ENCODE measurements around the gene TBX18.

The TBX18 gene

GRCh38 chr6:84691978-84692623 is 72.3 kb downstream of the TBX18 start:
- H3K4me3 ChIP-seq (ENCODE audit: low read length) = no peak overlapping the region
- TF ChIP-seq ZNF274 (IDR thresholded peaks at IDR 0.05; ENCODE audit: low read depth, low read length) = no peak

DNA sequence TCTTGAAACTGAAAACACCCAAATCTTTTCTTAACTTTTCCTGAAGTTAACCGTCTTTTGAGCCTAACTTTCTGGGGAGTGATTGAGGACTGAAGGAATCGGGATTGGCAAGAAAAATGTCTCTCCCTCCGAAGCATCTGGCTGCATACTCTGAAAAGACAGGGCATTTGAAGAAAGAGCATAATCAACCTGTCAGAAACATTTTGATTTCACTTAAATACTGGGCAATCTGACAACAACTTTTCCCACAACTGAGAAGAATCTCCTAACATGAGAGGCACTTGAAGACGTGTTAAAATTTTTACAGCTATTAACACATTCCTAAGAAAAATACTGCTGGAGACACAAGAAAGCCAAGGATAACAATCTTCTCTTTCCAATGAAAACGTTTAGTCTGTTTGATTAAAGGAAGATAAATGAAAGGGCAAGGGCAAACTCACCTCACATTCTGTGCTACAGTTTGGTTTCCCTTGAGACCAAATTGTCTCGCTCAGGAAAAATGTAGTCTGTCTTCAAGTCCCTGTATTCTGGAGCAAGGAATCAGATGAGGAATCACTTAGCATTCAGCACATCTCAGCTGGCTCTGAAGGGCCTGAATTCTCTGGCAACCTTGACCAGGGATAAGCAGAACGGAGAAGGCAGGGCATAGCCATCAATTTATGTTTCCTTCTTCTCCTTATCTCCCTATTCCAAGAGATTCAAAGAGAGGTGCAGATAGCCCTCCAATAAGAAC is 76.1 kb downstream of the TBX18 start:
- H3K4me3 ChIP-seq (ENCODE audit: low read length) = no peak overlapping the region
- TF ChIP-seq ZNF274 (IDR thresholded peaks at IDR 0.05; ENCODE audit: low read depth, low read length) = no peak

- H3K4me3 ChIP-seq (ENCODE audit: low read length) = no peak overlapping the region
- TF ChIP-seq ZNF274 (IDR thresholded peaks at IDR 0.05; ENCODE audit: low read depth, low read length) = no peak
Observed at GRCh38 chr6:84687431-84687830, 77.0 kb downstream of the TBX18 start.

DNA sequence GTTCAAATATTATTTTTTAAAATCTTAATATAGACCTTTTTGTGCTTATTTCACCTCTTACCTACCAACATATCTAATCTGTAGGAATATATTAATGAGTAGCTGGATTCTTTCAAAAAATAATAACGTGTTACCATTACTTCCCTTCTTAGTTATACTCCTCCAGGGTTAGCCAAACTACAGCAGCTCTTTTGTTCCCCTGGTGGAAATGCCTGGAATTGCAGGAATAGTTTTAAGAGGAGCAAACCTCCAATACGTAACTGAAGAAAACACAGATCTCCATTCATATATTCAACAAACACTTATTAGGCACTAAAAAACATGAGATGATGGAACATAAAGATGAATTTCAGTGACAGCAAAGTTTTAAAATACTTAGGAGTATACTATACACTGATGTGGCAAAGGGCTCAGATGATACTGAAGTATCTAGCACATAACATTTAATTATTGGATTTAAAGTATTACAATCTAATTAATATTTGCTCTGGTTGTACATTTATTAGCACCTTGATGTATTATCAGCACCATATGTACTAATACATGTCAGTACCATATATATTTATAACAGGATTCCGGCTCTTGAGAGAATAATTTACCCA is 78.3 kb downstream of the TBX18 start:
- no peak overlapping the region for H3K4me3 ChIP-seq (ENCODE audit: low read length)
- no peak for TF ChIP-seq ZNF274 (IDR thresholded peaks at IDR 0.05; ENCODE audit: low read depth, low read length)

- TF ChIP-seq ZNF274 (IDR thresholded peaks at IDR 0.05; ENCODE audit: low read depth, low read length) = no peak
Observed at GRCh38 chr6:84681693-84682326, 82.6 kb downstream of the TBX18 start.

GRCh38 chr6:84675651-84676050 is 88.7 kb downstream of the TBX18 start:
- no peak overlapping the region for H3K4me3 ChIP-seq (ENCODE audit: low read length)
- TF ChIP-seq ZNF274 (IDR thresholded peaks at IDR 0.05; ENCODE audit: low read depth, low read length) = no peak

More at GRCh38 chr6:84681693-84682326, 82.6 kb downstream of the TBX18 start:
- H3K4me3 ChIP-seq (ENCODE audit: low read length) = no peak overlapping the region

DNA sequence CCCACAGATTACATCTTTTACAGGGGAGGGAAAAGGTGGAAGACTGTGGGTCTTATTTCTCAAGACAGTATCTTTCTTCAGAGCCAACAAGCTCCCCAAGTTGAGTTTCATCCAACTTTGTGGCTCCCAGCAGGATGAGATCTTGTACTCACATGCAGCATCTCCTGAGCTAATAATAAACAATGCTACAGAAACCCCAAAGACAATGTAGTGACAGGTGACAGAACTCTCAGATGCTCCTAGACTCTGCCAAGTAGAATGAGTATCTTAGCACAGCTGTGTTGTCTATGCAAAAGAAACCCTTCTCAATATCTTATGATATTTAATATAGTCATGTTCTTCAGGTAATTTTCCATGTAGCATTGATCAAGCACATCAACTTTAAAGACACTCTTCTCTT is 90.0 kb downstream of the TBX18 start:
- H3K4me3 ChIP-seq (ENCODE audit: low read length) = no peak overlapping the region
- no peak for TF ChIP-seq ZNF274 (IDR thresholded peaks at IDR 0.05; ENCODE audit: low read depth, low read length)

GRCh38 chr6:84671183-84671582 is 93.2 kb downstream of the TBX18 start:
- no peak overlapping the region for H3K4me3 ChIP-seq (ENCODE audit: low read length)
- TF ChIP-seq ZNF274 (IDR thresholded peaks at IDR 0.05; ENCODE audit: low read depth, low read length) = no peak

DNA sequence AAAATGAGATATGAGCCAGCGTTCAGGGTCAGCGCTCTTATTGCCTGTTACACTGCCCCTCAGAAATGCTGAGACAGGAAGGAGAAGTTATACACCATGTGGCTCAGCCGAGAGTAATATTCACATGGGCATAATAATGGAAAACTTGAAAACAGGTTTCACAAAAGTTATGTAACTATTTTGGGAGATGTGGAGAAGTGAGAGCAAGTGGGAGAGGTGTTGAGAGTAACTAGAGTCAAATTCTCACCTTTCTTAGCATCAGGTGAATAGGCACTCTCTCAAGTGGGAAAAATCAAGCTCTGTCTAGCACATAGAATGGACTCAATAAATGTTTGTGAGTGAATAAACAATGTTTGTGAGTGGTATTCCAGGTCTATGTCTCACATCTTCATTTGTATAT is 94.5 kb downstream of the TBX18 start:
- no peak overlapping the region for H3K4me3 ChIP-seq (ENCODE audit: low read length)
- TF ChIP-seq ZNF274 (IDR thresholded peaks at IDR 0.05; ENCODE audit: low read depth, low read length) = no peak

GRCh38 chr6:84667252-84668213 is 96.9 kb downstream of the TBX18 start:
- no peak for TF ChIP-seq ZNF274 (IDR thresholded peaks at IDR 0.05; ENCODE audit: low read depth, low read length)
- H3K4me3 ChIP-seq (ENCODE audit: low read length) = no peak overlapping the region

- H3K4me3 ChIP-seq (ENCODE audit: low read length) = no peak overlapping the region
- TF ChIP-seq ZNF274 (IDR thresholded peaks at IDR 0.05; ENCODE audit: low read depth, low read length) = no peak
Observed at GRCh38 chr6:84665401-84665800, 99.0 kb downstream of the TBX18 start.

DNA sequence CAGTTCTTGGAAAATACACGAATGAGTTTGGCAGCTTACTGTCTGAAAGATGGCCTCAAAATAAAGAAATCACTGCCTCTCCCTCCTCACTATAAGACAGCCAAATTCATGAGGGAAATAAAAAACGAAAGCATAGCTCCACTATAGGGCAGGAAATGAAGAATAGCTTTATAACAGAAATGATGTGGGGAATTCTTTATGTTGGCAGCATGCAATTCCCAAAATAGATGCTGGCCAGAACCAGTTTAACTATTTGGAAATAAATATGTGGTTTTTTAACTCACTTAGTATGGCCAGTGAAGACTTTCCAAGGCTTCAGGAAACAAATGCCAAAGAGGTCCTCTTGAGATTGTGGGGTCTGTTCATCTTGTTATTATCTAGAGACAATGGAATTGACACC is 100.5 kb downstream of the TBX18 start:
- no peak overlapping the region for H3K4me3 ChIP-seq (ENCODE audit: low read length)
- no peak for TF ChIP-seq ZNF274 (IDR thresholded peaks at IDR 0.05; ENCODE audit: low read depth, low read length)

DNA sequence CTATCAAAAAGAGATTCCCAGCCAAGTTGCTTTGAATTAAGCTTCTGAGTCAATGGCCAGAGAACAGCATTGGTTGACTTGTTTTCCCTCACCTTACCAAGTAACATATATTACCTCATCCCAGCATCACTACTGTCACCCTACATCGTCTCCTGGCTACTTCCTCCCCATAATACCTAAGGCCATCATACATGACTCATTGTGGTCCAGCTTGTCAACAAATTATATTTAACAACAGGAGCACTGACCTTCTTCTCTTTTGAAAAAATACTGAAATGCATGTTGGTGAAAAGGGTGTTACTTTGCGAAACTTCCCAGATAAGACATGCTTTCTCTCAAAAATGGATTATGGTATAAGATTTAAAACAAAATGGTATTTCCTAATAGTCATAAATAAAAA is 106.9 kb downstream of the TBX18 start:
- TF ChIP-seq ZNF274 (IDR thresholded peaks at IDR 0.05; ENCODE audit: low read depth, low read length) = no peak
- no peak overlapping the region for H3K4me3 ChIP-seq (ENCODE audit: low read length)

DNA sequence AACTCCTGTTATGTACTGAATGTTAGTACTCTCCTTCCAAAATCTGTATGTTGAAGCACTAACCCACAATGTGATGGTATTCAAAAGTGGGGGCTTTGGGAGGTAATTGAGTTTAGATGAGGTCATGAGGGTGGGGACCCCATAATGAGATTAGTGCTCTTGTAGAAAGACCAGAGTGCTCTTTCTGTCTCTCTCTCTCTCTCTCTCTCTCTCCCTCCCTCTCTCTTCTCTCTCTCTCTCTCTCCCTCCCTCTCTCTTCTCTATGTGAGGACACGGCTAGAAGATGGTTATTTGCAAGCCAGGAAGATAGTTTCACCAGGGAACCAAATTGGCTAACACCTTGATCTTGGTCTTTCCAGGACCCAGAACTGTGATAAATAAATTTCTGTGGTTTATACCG is 107.4 kb downstream of the TBX18 start:
- no peak overlapping the region for H3K4me3 ChIP-seq (ENCODE audit: low read length)
- no peak for TF ChIP-seq ZNF274 (IDR thresholded peaks at IDR 0.05; ENCODE audit: low read depth, low read length)

Measured in GM08714 (cell line).